ENCODE measurements around the gene CLEC4E.

DNA sequence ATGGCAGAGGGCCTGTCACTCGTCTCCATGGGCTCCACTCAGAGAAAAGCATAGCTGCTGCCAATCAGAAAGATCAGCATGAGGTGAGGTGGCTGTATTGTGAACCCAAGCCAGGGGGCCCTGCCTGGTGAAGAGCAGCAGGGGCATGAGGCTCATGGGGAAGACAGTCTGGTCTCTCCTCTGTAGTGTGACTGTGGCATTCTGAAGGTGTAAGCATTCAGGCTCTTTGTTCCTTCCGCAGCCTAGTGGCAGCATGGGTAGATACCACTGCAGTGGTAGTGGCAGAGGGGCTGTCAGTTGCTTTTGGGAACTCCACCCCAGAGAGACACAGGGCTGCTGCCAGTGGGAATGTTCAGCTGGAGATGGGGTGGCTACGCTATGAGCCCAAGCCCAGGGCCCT, 32.5 kb downstream of the CLEC4E start:
- TF ChIP-seq, protein P1, sequence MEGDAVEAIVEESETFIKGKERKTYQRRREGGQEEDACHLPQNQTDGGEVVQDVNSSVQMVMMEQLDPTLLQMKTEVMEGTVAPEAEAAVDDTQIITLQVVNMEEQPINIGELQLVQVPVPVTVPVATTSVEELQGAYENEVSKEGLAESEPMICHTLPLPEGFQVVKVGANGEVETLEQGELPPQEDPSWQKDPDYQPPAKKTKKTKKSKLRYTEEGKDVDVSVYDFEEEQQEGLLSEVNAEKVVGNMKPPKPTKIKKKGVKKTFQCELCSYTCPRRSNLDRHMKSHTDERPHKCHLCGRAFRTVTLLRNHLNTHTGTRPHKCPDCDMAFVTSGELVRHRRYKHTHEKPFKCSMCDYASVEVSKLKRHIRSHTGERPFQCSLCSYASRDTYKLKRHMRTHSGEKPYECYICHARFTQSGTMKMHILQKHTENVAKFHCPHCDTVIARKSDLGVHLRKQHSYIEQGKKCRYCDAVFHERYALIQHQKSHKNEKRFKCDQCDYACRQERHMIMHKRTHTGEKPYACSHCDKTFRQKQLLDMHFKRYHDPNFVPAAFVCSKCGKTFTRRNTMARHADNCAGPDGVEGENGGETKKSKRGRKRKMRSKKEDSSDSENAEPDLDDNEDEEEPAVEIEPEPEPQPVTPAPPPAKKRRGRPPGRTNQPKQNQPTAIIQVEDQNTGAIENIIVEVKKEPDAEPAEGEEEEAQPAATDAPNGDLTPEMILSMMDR (IDR thresholded peaks at IDR 0.05): no peak
- TF ChIP-seq EP300 (IDR thresholded peaks at IDR 0.05): no peak
- TF ChIP-seq POLR2A (IDR thresholded peaks at IDR 0.05): no peak

All from sigmoid colon (tissue), 4 donors.